ENCODE measurements around the gene DLG2. TPM values are rescaled to one million over a fixed set of nuclear protein-coding genes. Genes with fewer than 3 reads are reported as not detected.

The DLG2 gene
- total and polyA plus RNA-seq, 2 donors: 4.8 to 6.6 TPM

DNA sequence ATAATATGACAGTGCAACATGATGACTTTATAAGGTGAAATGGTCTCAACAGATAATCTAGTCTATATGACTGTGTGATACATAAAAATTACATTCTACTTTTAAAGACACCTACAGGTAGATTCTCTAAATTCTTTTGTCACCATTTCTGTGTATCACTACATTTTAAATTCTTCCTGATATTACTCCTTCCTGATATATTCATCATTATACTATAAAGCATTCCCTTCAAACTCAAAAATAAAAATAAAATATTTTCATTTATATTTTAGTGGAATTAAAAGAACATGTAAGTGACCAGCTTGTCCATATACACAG lies 1062.3 kb downstream of the DLG2 start:
- Histone ChIP-seq H3K4me1 (ENCODE audit: control insufficient read depth in 2 of 2, insufficient read depth in 2 of 2, low read length in 2 of 2) (no peaks in the 10 kb centered on the region), H3K9me3 (ENCODE audit: control insufficient read depth in 2 of 2, insufficient read depth in 1 of 2, low read length in 1 of 2) (no peaks in the 10 kb centered on the region), H3K36me3 (ENCODE audit: control insufficient read depth in 2 of 2, insufficient read depth in 2 of 2, low read length in 1 of 2) (no peaks in the 10 kb centered on the region), H3K27ac (ENCODE audit: low read depth in 1 of 2, low read length in 1 of 2) (no peak overlapping the region), H3K27me3 (ENCODE audit: control insufficient read depth in 2 of 2, insufficient read depth in 1 of 2, low read length in 1 of 2) (no peaks in the 10 kb centered on the region), H3K4me3 (ENCODE audit: low read length in 2 of 2) (no peak overlapping the region)
- no peak for DNase-seq (ENCODE audit: low read depth in 6 of 9, low spot score in 9 of 9)

DNA sequence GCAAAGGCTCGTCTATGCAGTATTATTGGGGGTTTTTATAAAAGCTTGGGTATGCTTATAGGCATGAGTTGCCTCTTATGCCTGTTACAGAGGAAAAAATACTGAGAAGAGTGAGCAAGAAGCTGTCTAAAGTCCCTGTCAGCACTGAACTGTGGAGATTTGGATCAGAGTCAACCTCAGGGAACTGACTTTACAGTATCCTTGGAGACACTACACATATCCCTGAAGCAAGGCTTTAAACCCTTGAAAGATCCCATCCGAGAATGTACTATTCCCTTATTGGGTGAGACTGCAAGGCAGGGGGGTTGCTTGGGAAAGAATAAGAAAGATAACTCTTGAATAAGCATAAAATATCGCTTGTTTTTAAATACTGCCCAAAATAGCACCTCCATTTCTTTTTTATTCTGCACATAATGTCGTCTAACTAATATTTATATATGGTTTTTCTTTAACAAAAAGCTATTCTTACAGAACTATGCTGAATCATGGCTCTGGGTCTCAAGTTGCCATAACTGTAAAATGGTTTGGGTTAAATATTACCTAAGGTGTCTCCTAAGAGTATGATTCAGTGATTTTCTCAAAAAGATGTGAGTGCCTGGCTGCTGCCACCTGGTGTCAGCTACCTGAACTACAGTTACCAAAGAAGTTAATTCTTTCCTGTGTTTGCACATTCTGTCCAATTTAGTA lies 1062.8 kb downstream of the DLG2 start:
- WGBS: 90% methylated on average over 4 of the region's 4 CpGs

DNA sequence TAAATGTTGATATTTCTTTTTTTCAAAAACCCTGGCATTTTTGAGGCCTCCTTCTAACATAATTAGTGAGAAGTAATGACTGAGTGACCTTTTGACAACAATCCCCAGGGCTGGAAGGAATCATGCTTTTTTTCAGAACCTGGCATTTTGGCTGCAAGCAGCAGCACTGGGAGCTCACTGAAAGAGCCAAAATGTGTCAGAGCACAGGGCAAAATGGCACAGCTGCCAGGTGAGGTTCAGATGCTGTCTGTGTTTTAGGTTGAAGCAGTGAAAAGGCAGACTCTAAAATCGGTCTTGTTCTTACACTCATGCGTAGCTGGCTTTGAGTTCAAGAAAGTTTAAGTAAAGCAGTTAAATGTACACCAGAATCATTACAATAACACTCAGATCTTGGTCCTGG lies 1063.8 kb downstream of the DLG2 start:
- no peak for DNase-seq (ENCODE audit: low read depth in 6 of 9, low spot score in 9 of 9)
- no peak overlapping the region for H3K27ac ChIP-seq (ENCODE audit: low read depth in 1 of 2, low read length in 1 of 2)
- H3K9me3 ChIP-seq (ENCODE audit: control insufficient read depth in 2 of 2, insufficient read depth in 1 of 2, low read length in 1 of 2): no peaks in the 10 kb centered on the region
- H3K27me3 ChIP-seq (ENCODE audit: control insufficient read depth in 2 of 2, insufficient read depth in 1 of 2, low read length in 1 of 2): no peaks in the 10 kb centered on the region
- H3K36me3 ChIP-seq (ENCODE audit: control insufficient read depth in 2 of 2, insufficient read depth in 2 of 2, low read length in 1 of 2): no peaks in the 10 kb centered on the region
- no peaks in the 10 kb centered on the region for H3K4me1 ChIP-seq (ENCODE audit: control insufficient read depth in 2 of 2, insufficient read depth in 2 of 2, low read length in 2 of 2)
- WGBS: 94% methylated on average over 2 of the region's 2 CpGs
- no peak overlapping the region for H3K4me3 ChIP-seq (ENCODE audit: low read length in 2 of 2)

More for the DNA sequence above, 1062.8 kb downstream of the DLG2 start:
- no peaks in the 10 kb centered on the region for H3K9me3 ChIP-seq (ENCODE audit: control insufficient read depth in 2 of 2, insufficient read depth in 1 of 2, low read length in 1 of 2)
- H3K36me3 ChIP-seq (ENCODE audit: control insufficient read depth in 2 of 2, insufficient read depth in 2 of 2, low read length in 1 of 2): no peaks in the 10 kb centered on the region
- DNase-seq (ENCODE audit: low read depth in 6 of 9, low spot score in 9 of 9): peak in 6 of 9 donors; percentile 1 to 35 (median 8)
- H3K4me1 ChIP-seq (ENCODE audit: control insufficient read depth in 2 of 2, insufficient read depth in 2 of 2, low read length in 2 of 2): no peaks in the 10 kb centered on the region
- H3K27me3 ChIP-seq (ENCODE audit: control insufficient read depth in 2 of 2, insufficient read depth in 1 of 2, low read length in 1 of 2): no peaks in the 10 kb centered on the region
- no peak overlapping the region for H3K4me3 ChIP-seq (ENCODE audit: low read length in 2 of 2)
- H3K27ac ChIP-seq (ENCODE audit: low read depth in 1 of 2, low read length in 1 of 2): no peak overlapping the region

DNA sequence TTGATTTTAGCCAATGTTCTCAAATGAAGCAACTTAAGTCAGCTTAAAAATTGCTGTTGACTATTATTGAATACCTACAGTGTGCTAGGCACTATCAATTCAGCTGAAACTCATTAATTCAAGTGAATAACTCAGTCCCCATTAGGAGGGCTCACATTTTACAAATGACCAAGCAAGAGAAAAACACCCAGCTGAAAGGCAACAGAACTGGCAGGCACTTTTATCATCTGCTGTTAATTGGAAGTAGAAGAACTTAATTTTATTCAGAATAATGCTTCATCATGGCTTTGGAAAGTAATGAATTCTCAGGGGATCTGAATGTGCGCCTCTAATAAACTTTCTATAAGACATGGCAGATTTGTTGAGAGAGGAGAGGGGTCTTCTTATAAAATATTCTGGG lies 1066.9 kb downstream of the DLG2 start:
- no peak for DNase-seq (ENCODE audit: low read depth in 6 of 9, low spot score in 9 of 9)
- Histone ChIP-seq H3K4me3 (ENCODE audit: low read length in 2 of 2) (no peak overlapping the region), H3K36me3 (ENCODE audit: control insufficient read depth in 2 of 2, insufficient read depth in 2 of 2, low read length in 1 of 2) (no peaks in the 10 kb centered on the region), H3K27ac (ENCODE audit: low read depth in 1 of 2, low read length in 1 of 2) (no peak overlapping the region), H3K4me1 (ENCODE audit: control insufficient read depth in 2 of 2, insufficient read depth in 2 of 2, low read length in 2 of 2) (no peaks in the 10 kb centered on the region), H3K9me3 (ENCODE audit: control insufficient read depth in 2 of 2, insufficient read depth in 1 of 2, low read length in 1 of 2) (no peaks in the 10 kb centered on the region), H3K27me3 (ENCODE audit: control insufficient read depth in 2 of 2, insufficient read depth in 1 of 2, low read length in 1 of 2) (no peaks in the 10 kb centered on the region)
- WGBS: 97% methylated on average over 1 of the region's 1 CpG

DNA sequence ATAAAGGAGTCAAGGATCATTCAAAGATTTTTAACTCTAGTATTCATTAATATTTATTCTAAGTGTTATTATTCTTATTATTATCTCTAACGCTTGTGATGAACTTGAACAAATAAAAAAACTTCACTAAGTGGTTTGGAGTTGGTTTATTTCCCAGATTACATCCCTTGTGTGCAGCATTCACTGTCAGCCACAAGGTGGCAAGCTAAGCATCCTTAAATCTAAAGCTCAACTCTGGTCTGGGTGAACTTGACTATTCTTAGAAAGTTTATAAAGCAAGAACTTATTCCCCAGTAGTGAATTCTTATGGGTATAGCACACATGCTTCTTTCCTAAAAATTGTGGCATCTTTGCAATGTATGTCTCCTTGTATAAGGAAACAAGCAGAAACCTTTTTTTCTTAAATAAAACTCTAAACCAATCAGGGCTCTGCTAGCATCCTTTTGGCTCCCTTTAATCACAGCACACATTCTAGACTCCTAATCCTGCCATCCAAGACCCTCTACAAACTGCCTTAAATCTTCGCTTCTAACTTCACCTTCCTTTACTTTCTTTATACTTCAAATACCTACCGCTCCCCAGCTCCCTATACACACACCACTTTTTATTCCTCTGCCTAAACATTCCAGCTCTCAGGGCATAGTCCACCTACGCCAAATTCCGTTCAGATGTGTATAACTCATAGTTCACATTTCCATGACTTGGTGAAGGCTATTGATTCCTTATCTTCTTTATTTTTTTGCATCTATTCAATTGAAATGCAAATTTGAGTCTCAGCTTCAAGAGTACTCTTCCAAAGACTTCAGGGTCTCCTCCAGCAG lies 1068.8 kb downstream of the DLG2 start:
- Histone ChIP-seq H3K4me1 (ENCODE audit: control insufficient read depth in 2 of 2, insufficient read depth in 2 of 2, low read length in 2 of 2) (no peaks in the 10 kb centered on the region), H3K27ac (ENCODE audit: low read depth in 1 of 2, low read length in 1 of 2) (no peak overlapping the region)
- 74% methylated on average over 5 of the region's 5 CpGs for WGBS

DNA sequence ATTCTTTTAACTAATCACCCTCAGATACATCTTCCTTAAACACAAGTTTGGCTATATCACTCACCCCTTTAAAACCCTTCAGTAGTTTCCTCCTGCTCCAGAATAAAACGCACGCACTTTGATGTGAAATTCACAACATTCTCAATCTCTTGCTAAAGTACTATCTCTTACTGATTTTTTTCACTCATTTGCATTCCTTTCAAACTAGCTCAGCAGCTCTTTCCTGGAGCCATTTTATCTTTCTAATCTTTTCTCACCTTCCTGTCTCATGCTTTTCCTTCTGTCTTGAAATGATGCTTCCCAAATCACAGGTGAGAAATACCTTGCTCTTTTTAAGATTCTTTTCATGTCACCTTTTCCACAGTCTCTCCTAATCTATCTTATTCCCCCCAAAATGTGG lies 1074.4 kb downstream of the DLG2 start:
- Histone ChIP-seq H3K9me3 (ENCODE audit: control insufficient read depth in 2 of 2, insufficient read depth in 1 of 2, low read length in 1 of 2) (no peaks in the 10 kb centered on the region), H3K27ac (ENCODE audit: low read depth in 1 of 2, low read length in 1 of 2) (no peak overlapping the region), H3K4me3 (ENCODE audit: low read length in 2 of 2) (no peak overlapping the region), H3K36me3 (ENCODE audit: control insufficient read depth in 2 of 2, insufficient read depth in 2 of 2, low read length in 1 of 2) (no peaks in the 10 kb centered on the region), H3K4me1 (ENCODE audit: control insufficient read depth in 2 of 2, insufficient read depth in 2 of 2, low read length in 2 of 2) (no peaks in the 10 kb centered on the region), H3K27me3 (ENCODE audit: control insufficient read depth in 2 of 2, insufficient read depth in 1 of 2, low read length in 1 of 2) (no peaks in the 10 kb centered on the region)
- WGBS: 96% methylated on average over 2 of the region's 2 CpGs
- DNase-seq (ENCODE audit: low read depth in 6 of 9, low spot score in 9 of 9): no peak

More for the DNA sequence above, 1068.8 kb downstream of the DLG2 start:
- H3K36me3 ChIP-seq (ENCODE audit: control insufficient read depth in 2 of 2, insufficient read depth in 2 of 2, low read length in 1 of 2): no peaks in the 10 kb centered on the region
- no peak overlapping the region for H3K4me3 ChIP-seq (ENCODE audit: low read length in 2 of 2)
- peak in 7 of 9 donors; percentile 2 to 41 (median 10) for DNase-seq (ENCODE audit: low read depth in 6 of 9, low spot score in 9 of 9)
- H3K27me3 ChIP-seq (ENCODE audit: control insufficient read depth in 2 of 2, insufficient read depth in 1 of 2, low read length in 1 of 2): no peaks in the 10 kb centered on the region
- no peaks in the 10 kb centered on the region for H3K9me3 ChIP-seq (ENCODE audit: control insufficient read depth in 2 of 2, insufficient read depth in 1 of 2, low read length in 1 of 2)

DNA sequence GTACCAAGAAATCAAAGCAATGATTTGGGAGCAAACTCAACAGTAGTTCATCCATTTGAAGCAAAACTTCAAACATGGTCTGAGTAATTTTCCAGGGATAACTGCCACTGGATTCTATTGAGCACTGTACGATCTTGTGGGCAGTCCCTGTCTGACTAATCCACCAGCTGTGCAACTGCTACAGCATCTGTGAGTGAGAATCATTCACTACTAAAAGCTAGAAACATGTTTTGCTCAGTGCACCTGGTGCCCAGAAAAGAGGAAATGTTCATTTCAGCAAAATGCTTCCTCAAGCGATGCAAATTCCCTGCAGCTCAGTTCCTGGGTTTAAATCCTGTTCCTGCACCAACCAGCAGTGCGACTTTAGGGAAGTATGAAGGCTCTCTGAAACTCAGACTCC lies 1077.9 kb downstream of the DLG2 start:
- H3K9me3 ChIP-seq (ENCODE audit: control insufficient read depth in 2 of 2, insufficient read depth in 1 of 2, low read length in 1 of 2): no peaks in the 10 kb centered on the region
- 10% methylated on average over 3 of the region's 3 CpGs for WGBS
- H3K36me3 ChIP-seq (ENCODE audit: control insufficient read depth in 2 of 2, insufficient read depth in 2 of 2, low read length in 1 of 2): no peaks in the 10 kb centered on the region
- H3K27me3 ChIP-seq (ENCODE audit: control insufficient read depth in 2 of 2, insufficient read depth in 1 of 2, low read length in 1 of 2): no peaks in the 10 kb centered on the region
- H3K4me3 ChIP-seq (ENCODE audit: low read length in 2 of 2): no peak overlapping the region
- H3K4me1 ChIP-seq (ENCODE audit: control insufficient read depth in 2 of 2, insufficient read depth in 2 of 2, low read length in 2 of 2): no peaks in the 10 kb centered on the region
- DNase-seq (ENCODE audit: low read depth in 6 of 9, low spot score in 9 of 9): peak in 1 of 9 donors; percentile 0
- no peak overlapping the region for H3K27ac ChIP-seq (ENCODE audit: low read depth in 1 of 2, low read length in 1 of 2)

DNA sequence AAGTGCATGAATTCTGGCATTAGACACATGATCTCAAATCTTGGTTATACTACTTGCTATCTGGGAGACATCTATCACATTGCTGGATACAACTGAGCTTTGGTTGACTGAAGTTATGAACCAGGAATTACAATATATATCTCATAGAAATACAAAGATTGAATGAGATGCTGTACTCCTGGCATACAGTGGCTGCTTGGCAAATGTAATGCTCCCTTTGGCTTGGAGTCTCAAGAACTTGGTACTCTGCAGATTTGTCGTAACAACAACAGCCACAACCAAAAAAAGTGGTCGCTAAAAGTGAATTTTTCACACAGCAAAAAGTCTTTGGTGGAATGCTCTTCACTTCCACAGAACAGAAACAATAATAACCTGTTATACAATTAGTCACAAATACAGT lies 1082.6 kb downstream of the DLG2 start:
- Histone ChIP-seq H3K9me3 (ENCODE audit: control insufficient read depth in 2 of 2, insufficient read depth in 1 of 2, low read length in 1 of 2) (no peaks in the 10 kb centered on the region), H3K27me3 (ENCODE audit: control insufficient read depth in 2 of 2, insufficient read depth in 1 of 2, low read length in 1 of 2) (no peaks in the 10 kb centered on the region), H3K36me3 (ENCODE audit: control insufficient read depth in 2 of 2, insufficient read depth in 2 of 2, low read length in 1 of 2) (no peaks in the 10 kb centered on the region), H3K4me1 (ENCODE audit: control insufficient read depth in 2 of 2, insufficient read depth in 2 of 2, low read length in 2 of 2) (no peaks in the 10 kb centered on the region), H3K27ac (ENCODE audit: low read depth in 1 of 2, low read length in 1 of 2) (no peak overlapping the region), H3K4me3 (ENCODE audit: low read length in 2 of 2) (no peak overlapping the region)
- 91% methylated on average over 2 of the region's 2 CpGs for WGBS
- DNase-seq (ENCODE audit: low read depth in 6 of 9, low spot score in 9 of 9): no peak

DNA sequence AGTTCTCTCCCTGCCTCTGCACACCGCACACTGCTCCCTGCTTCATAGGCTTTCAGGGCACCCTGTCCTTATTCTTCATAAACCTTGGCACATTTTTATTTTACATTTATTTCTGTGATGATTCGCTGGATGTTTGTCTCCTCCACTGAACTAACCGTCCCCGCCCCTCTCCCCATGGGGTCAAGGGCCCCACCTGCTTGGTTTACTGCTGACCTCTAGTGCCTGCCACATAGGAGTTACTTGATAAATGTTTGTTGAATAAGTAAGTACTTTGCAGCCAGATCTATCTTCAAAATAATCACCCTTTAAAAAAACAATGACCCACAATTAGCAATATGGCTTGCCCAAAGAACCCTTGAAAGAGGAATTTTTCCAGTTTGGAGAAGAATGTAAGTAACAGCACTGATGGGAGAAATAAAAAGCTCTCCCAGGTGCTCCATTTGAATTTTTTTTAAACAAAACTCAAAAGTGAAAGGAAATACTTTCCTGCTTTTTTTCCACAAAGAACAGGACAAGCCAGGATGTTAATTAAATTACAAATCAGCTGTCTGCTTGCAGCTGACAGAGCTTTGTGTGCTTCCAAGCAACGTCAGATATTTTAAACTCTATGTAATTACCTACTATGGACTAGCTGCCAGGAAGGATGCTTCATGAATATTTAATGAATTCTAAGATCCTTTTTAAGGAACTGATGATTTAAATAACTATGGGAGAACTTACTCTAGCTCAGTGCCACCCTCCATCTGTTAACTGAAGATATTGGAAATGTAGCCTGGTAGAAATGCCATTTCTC lies 1083.6 kb downstream of the DLG2 start:
- 84% methylated on average over 5 of the region's 5 CpGs for WGBS
- no peak for DNase-seq (ENCODE audit: low read depth in 6 of 9, low spot score in 9 of 9)
- H3K27me3 ChIP-seq (ENCODE audit: control insufficient read depth in 2 of 2, insufficient read depth in 1 of 2, low read length in 1 of 2): no peaks in the 10 kb centered on the region

More for the DNA sequence above, 1083.6 kb downstream of the DLG2 start:
- no peaks in the 10 kb centered on the region for H3K36me3 ChIP-seq (ENCODE audit: control insufficient read depth in 2 of 2, insufficient read depth in 2 of 2, low read length in 1 of 2)
- no peaks in the 10 kb centered on the region for H3K4me1 ChIP-seq (ENCODE audit: control insufficient read depth in 2 of 2, insufficient read depth in 2 of 2, low read length in 2 of 2)
- no peak overlapping the region for H3K4me3 ChIP-seq (ENCODE audit: low read length in 2 of 2)
- H3K9me3 ChIP-seq (ENCODE audit: control insufficient read depth in 2 of 2, insufficient read depth in 1 of 2, low read length in 1 of 2): no peaks in the 10 kb centered on the region
- no peak overlapping the region for H3K27ac ChIP-seq (ENCODE audit: low read depth in 1 of 2, low read length in 1 of 2)

Measured in thymus (tissue), 11 donors.